ENCODE results near the gene MSMB.

DNA sequence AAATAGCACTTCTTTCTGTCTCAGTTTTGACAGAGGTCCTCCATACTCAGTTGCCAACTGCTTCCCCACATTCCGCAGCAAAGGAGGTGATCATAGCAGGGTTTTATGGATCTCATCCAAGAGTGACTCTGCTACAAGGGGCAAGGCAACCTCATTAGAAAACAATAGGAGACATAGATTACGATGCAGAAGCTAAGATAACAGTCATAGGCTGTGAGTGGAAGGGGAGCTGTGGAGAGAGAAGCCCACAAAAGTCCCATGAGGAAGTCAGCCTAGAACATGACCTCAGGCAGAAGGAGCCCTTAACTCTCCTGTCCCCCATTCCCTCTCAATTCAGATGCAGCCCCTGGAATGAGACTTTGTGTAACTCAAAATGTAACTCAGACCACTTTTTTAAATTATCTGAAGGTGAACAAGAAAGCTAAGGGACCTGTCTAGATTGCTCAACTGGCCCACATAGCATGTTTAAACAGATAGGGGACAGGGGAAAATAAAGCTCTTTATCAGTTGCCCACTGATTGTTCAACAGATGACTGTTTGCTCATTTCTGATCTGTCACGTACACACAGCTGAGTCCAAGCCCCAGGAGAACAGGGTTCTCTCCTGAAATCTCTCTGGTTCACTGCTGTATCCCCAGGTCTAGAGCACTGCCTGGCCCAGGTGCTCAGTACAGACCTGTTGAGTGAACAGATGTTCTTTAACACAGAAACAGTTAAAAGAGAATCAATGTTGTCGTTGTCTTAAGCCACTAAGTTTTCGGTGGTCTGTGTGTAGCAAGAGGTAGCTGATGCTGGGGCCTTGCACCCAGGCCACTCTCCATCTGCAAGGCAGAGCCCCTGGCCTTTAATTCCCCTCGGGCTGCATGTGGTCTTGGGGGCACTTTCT lies 14.2 kb downstream of the MSMB start:
- TF ChIP-seq EZH2 (IDR thresholded peaks at IDR 0.05; ENCODE audit: insufficient read depth, poor library complexity, severe bottlenecking) (no peak), EZH2phosphoT487 (IDR thresholded peaks at IDR 0.05; ENCODE audit: insufficient read depth, low read depth) (no peak)

Data from GM23248 (cell line).